ENCODE results near the gene ORC6.
"Not testable (repeated sequence)": the region's sequence is repeated elsewhere in the genome, so short reads cannot be mapped to it uniquely, and the experiment has no call there.

Gene ORC6, protein sequence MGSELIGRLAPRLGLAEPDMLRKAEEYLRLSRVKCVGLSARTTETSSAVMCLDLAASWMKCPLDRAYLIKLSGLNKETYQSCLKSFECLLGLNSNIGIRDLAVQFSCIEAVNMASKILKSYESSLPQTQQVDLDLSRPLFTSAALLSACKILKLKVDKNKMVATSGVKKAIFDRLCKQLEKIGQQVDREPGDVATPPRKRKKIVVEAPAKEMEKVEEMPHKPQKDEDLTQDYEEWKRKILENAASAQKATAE

DNA sequence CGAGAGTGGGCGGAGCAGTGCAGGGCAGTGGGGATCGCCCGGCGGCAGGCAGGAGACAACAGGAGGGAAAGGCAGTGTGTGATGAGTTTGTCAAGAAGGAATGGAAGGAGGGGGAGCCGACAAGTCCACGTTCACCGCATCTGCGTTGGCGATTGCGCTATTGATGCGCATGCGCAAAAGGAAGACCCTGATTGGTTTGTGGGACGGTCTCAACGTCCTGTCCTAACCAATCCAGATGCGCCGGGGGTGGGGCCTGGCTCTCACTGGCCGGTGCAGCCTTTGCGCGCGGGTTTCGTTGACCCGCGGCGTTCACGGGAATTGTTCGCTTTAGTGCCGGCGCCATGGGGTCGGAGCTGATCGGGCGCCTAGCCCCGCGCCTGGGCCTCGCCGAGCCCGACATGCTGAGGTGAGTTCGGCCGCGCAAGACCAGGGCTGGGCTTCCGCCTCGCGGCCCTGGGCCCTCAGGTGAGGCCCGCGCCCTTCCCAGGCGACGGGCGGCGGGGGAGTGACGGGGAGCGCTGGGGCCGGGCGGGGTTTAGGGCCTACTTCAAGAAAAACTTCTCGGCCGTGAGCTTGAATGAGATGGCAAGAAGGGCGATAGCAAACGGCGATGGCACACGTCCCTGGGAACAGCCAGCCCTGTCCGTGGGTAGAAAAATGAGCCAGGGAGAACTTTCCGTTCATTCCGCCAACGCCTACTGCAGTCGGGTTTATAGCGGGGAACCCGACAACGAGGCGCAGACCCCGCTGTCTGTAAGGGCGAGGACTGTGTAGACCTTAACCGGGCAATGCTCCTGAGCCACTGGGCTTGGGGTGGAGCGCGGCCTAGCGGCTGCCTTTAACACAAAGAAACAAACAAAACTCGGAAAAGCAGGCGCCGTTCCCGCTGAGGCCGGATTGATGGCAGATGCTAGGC lies at the start of gene ORC6:
Gene ORC6, plus strand, starts transcription at position 295 of the 916 bp plus-strand sequence. Its CDS starts 47 bp downstream, at position 342.
- peak; percentile 93 for DNase-seq

DNA sequence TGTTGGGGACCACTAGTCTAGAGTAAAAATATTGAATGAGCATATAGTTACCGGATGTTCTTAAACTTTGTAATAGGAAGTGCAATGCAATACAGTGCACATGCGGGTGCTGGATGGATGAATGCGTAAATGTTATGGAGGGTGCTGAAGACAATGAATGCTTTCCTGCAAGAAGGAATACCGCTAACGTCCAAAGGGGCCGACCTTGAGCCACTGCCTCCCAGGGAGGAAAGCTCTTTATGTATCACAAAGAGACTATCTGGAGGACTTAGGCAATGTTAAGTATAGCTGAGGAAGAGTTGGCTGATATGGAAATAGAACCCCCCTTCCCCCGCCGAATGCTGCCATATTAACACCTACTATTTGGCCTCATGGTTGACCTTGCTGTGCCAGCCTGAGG lies 40.8 kb upstream of the ORC6 start:
- DNase-seq, result no peak

DNA sequence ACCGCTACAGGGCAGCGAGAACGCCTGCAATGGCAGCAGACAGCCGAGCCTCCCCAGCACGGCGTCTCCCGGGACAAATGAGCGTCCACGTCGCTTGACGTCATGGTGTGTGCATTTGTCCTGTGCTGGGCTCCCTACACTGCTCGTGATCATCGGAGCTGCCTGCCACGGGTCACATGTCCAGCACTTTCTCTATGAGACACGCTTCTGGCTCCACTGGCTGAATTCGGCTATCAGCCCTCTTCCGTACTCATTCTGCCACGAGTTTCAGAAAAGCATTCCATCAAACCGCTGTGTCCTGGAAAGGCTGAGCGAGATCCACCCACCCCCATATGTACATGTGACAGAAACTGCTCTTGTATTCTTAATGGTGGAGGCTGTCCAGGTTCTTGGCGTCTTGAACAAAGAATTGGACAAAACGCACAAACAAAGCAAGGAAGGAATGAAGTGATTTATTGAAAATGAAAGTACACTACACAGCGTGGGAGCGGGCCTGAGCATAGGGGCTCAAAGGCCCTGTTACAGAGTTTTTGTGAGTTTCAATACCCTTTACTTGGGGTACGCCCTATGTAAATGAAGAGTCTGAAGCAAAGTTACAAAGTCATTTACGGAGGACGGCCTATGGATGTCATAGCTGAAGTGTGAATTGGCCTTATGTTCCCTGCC lies 39.7 kb upstream of the ORC6 start:
- DNase-seq, result no peak

DNA sequence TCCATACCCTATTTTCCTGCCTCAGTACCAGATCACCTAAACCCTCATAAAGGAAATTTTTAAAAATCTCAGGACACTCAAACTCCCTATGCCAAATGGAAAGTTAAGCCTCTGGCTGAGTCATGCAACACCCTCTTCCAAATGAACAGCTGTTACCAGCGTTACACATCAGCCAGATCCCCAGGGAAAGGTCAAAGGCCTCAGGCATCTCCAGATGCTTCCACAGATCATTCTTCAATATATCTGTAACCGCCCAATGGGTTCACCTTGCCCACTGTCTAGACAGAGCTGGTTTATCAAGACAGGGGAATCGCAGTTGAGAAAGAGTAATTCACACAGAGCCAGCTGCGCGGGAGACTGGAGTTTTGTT lies 39.2 kb upstream of the ORC6 start:
- DNase-seq, result no peak

DNA sequence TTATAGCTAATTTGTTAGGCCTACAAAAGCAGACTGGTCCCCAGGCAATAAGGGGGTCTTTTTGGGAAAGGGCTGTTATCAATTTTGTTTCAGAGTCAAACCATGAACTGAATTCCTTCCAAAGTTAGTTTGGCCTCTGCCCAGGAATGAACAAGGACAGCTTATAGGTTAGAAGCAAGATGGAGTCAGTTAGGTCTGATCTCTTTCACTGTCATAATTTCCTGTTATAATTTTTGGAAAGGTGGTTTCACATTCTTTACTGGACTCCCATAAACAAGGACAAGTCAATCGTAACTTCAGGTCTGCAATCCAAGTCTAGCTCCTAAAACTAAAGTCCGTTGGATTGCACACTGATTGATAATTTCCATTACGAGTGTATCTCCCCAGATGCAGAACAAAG lies 38.2 kb upstream of the ORC6 start:
- DNase-seq, result no peak

DNA sequence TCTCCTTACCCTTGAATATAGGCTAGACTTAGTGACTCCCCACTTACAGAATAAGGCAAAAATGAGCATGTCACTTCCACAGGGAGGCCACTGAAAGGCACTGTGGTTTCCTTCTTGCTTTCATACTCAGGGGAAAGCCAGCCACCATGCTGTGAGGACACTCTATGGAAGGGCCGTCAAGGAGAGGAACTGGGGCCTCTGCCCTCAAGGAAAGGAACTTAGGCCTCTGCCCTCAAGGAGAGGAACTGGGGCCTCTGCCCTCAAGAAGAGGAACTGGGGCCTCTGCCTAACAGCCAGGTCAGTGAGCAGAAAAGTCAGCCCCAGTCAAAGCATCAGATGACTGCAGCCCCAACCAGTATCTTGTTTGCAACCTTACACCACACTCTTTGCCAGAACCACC lies 30.5 kb upstream of the ORC6 start:
- DNase-seq, result no peak

DNA sequence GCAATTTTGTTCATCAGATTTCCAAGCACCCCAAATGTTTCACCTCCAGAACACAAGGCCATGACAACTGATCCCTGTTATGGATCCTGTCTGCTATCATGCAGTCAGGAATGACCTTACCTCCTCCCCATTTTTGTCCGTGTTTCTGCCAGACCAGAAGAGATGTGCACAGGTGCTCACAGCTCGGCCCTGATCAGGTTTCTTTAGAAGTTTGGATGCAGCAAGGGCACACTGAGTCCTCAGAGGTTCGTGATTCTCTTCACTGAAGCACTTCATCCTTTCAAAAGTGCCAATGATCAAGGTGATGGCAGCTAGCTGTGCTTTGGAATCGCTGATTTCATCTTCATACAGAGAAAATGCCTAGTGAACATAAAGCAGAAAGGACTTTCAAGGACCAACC lies 27.3 kb upstream of the ORC6 start:
- DNase-seq, result no peak

DNA sequence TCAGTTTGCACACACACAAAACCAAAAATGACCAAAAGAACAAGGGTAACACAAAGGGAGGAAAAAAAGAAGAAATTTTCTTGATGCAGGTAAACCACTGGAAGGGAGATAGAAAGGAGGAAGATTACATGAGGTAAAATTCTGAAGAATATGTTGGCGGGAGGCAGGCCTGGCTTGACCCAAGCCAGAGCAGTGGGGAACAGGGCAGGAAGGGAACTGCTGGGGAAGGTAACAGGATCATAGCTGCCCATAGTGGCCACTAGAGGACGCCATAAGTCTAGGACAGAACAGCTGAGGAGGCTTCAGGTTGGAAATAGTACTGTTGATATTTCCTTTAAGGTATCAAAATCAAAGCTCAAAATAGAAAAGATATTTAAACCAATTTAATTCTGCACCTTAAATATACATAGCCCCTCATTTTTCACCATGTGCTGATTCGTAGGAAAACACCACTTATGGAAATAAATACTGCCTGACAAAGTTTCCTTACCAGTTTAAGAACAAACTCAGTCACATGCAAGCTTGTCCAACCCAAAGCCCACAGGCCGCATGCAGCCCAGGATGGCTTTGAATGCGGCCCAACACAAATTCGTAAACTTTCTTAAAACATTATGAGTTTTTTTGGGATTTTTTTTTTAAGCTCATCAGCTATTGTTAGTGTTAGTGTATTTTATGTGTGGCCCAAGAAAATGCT lies 16.0 kb upstream of the ORC6 start:
- peak; percentile 1 for DNase-seq

DNA sequence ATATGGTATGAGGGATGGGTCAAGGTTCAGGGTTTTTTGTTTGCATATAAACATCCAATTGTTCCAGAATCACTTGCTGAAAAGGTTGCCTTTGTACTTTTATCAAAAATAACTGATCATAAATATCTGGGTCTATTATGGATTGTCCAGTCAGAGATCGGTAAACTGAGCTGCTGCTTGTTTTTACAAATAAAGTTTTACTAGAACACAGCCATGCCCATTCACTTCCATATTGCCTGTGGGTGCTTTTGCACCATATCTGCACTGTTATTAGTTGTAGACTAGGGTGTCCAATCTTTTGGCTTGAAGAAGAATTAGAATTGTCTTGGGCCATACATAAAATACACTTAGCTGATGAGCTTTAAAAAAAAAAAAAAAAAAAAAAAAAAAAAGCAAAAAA lies 11.5 kb upstream of the ORC6 start:
- DNase-seq, result not testable (repeated sequence)

DNA sequence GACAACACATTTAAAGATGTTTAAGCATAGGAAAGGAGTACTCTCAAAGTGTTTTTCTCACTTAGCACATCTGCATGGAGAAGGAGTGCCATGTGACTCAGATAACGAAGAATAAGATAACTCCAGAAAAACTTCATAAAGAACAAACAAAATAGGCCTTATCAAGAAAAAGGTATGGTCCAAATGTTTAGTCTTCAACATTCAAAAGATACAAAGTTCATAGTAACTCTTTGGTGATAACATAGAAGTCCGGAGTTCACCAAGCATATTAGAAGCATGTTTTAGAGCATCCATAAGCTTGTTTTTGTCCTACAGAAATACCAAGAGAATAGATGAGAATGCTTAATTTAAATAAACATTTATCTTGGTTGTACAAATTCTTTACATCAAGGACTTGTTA lies 7.6 kb upstream of the ORC6 start:
- not testable (repeated sequence) for DNase-seq

DNA sequence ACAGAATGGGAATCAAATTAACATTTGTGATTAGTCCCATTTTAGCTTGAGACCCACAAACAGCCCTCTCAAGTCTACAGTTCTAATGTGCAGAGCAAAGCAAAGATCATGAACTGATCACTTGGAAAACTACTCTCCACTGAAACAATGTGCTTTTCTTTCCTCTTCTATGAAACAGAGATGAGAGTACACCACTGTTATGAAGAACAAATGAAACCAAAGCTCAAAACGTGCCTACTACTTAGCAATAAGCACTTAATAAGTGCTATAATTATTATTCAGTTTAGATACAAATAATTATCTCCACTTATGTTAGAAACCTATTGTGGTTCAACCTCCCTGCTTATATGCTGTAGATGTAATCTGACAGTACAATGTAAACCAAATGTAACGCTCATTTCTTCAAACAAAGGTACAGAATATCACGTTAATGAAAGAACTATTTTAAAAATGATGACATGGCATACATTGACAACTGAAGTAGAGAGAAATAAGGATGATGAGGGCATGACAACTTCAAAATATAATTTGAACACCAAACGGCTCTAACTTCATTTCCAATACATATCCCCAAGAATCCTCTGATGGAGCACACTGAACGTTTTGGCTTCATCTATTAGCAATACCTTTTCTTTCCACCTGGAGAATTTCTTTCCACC lies 2.5 kb upstream of the ORC6 start:
- DNase-seq, result no peak

DNA sequence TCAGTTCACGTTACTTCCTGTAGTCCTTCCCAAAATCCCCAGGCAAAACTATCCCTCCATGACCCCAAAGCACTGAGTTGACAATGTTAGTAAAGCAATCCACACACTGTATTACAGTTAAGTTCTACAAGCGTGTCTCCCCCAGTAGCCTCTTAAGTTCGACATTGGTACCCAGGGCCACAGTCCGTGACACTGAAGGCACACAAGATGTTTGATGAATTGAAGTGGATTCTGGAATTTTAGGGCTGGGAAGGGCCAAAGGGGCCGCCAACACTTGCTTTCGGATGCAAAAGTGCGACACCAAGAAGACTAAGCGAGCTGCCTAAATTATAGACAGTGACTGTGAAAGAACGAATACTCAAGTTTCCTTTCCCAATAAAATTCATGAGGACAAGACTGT lies 2.0 kb upstream of the ORC6 start:
- DNase-seq, result no peak

DNA sequence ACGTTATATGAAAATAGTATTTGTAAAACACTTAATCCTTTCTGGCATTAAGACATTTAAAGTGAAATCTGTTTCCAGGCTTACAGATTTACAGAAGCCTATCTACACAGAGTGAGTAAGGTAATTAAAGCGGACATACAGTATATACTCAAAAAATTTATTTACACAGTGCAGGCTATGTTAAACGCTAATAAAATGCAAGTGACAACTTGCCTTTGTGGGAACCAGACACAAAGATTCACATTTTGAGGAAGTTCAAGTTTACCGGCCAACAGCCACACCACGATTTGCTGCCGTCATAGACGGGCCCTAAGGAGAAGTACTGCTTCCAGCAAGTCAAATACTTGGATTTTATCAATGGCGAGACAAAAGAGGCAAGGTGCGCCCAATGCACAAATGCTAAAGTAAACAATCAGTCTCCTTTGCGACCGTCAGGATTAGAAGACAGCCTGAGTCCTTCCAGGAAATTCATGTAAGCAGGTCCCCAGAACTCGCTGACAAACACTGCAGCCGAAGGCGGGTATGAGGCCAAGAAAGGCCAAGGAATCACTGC lies 1.3 kb upstream of the ORC6 start:
- no peak for DNase-seq

DNA sequence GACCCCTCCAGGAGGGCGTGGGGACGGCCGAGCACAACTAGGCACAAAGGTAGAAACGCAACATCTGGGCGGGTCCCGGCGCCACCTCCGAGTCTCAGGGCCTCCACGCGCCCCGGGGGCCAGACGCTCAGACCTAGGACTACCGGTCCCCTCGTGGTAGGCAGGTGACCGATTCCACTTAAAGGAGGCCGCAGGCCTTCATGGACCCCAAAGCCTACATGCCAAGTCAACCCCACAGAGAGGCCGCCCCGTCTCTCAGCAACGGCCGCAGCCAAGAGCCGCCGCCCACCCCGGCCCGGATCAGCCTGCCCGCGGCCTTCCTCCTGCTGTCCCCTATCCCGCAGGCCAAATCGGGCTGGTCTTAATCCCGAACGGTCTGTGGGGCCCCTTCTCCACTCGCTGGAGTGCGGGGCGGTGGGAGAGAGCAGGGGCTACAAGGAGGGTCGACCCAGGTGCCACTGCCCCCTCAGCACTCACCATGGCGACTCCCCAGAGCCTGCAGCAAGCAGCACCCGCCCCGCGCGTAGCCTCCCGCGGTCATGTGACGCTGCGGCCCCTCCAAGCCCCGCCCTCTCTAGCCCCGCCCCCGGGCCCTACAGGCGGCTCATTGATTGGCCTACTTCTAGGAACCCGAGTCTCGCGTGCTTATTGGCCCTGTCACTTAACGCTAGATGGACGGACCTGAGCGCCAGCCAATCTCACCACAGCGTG lies 650 bp upstream of the ORC6 start, which contains the start of gene VPS35:
Gene VPS35, minus strand, starts transcription at position 525 of the 711 bp plus-strand sequence. Its CDS starts 45 bp downstream, at position 480.
- DNase-seq, result peak; percentile 93

DNA sequence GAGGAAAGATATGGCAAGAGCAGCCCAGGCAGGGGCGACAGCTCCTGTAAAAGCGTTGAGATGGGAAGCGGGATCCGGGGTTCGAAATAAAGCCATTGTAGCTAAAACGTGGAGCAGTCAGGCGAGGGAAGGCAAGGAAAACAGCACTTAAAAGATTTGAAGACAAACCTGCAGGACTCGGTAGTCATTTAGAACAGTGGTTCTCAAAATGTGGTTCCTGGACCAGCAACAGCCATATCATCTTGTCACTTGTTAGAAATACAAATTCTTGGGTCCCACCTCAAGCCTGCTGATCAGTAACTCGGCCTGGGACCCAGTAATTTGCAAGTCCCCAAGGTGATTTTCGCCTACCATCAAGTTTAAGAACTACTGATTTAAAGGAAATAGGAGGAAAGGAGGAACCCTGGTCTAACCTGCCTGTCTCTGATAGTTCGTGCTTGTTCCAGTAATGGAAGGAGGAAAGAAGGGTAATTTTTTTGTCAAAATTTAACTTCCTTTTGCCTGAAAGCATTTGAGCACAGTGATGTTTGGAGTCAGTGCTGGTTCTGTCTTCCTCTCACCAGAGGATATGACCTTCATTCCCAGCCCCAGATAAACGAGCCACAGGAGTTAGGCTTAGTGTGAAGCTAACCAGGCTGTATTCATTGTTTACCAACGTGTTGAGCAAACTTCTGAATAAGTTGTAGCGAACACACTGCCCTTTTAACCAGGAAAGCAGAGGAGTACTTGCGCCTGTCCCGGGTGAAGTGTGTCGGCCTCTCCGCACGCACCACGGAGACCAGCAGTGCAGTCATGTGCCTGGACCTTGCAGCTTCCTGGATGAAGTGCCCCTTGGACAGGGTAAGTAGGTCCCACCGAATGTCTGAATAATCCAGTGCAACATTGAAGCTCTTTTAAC lies 1.1 kb downstream of the ORC6 start:
- DNase-seq, result no peak

DNA sequence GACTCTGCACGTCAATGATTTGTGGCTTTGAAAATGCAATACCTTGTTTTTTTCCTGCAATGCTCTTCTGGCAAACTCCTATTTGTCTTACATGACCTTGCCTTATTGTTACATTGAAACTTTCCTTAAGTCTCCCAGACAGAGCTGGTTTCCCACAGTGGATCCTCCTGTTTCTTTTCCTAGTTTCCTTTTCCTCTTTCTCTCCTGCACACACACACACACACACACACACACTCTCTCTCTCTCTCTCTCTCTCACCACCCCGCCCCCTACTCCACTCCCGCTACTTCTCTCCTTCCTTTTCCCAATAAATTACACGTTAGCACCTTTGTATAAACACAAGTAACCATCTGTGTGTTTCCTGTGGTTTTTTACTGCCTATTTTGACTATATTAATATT lies 2.3 kb downstream of the ORC6 start:
- no peak for DNase-seq

DNA sequence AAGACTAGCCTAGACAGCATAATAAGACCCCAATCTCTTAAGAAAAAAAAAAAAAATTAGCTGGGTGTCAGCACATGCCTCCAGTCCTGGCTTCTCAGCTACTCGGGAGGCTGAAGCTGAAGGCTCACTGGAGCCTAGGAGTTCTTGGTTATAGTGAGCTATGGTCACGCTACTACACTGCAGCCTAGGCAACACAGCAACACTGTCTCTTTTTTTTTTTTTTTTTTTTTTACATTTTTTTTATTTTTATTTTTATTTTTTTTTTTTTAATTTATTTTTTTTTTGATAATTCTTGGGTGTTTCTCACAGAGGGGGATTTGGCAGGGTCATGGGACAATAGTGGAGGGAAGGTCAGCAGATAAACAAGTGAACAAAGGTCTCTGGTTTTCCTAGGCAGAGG lies 4.1 kb downstream of the ORC6 start:
- no peak for DNase-seq

DNA sequence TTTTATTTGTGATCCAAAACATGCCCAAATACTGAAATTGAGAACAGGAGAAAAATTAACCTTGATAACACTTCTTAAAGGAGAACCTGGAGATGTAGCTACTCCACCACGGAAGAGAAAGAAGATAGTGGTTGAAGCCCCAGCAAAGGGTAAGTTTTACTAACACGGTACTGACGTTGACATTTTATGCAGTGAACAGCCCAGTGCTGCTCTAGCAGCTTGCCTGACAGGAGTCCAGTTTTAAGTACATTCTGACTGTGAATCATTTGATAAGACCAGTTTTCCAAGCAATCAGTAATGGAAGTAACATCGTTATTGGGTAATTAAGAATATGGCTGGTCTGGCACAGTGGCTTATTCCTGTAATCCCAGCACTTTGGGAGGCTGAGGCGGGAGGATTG lies 6.5 kb downstream of the ORC6 start:
- no peak for DNase-seq

DNA sequence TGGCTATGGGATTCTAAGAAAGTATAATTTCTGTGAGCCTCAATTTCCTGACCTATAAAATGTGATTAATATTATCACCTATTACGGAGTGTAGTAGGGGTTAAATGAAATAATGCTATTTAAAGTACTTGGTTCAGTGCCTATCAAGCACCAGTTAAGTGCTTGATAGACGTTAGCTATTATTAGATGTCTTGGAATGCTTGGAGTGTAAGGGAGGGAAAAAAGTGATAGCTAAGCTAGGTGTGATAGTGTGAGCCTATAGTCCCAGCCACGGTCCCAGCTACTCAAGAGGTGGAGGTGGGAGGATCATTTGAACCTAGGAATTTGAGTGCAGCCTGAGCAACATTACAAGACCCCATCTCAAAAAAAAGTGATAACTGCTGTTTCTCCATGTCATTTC lies 7.5 kb downstream of the ORC6 start:
- no peak for DNase-seq

DNA sequence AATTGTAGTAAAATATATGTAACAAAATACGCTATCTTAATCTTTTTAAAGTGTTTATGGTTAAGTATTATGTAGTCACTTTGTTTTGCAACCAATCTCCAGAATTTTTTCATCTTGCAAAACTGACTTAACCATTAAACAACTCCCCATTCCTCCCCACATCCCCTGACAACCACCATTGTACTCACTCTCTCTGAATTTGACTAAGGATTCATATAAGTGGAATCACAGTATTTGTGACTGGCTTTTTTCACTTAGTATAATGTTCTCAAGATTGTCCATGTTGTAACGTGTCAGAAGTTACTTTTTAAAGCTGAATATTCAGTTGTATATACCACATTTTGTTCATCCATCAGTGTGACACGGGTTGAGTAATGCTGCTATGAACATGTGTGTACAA lies 10.6 kb downstream of the ORC6 start:
- no peak for DNase-seq

DNA sequence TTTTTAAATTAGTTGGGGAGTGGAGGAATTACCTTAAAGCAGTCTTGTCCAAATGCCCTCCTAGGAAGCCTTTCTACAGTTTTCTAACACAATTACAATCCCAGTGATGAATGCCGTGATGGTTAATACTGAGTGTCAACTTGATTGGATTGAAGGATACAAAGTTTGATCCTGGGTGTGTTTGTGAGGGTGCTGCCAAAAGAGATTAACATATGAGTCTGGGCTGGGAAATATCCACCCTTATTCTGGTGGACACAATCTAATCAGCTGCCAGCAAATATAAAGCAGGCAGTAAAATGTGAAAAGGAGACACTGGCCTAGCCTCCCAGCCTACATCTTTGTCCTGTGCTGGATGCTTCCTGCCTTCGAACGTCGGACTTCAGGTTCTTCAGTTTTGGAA lies 12.2 kb downstream of the ORC6 start:
- no peak for DNase-seq
